Uterus (tissue), 4 donors: Measurements from ENCODE around the gene GMEB2. TPM values are rescaled to one million over a fixed set of nuclear protein-coding genes. Genes with fewer than 3 reads are reported as not detected.
"Not testable (repeated sequence)": the region's sequence is repeated elsewhere in the genome, so short reads cannot be mapped to it uniquely, and the experiment has no call there.

Experiments used
- DNase-seq, 2 donors: peaks; one replicate each; pipeline ENCODE4 v3.0.0-alpha.2; 2019 to 2020
- H3K27ac ChIP-seq, 2 donors: fragments of 200-600 bp; sonication (generic); 1 replicate in 1 of 2; 2 replicates in 1 of 2; pipeline ENCODE4 v1.5.1; 2016 to 2018
- H3K27me3 ChIP-seq, 2 donors: fragments of 200-600 bp; sonication (generic); one replicate each; pipeline ENCODE4 v1.5.1; 2018 to 2019; ENCODE audit warnings: control low read depth in 1 of 2
- H3K36me3 ChIP-seq, 2 donors: fragments of 200-600 bp; sonication (generic); one replicate each; pipeline ENCODE4 v1.5.1; 2019; ENCODE audit warnings: control low read depth in 1 of 2
- H3K4me1 ChIP-seq, 2 donors: fragments of 200-600 bp; sonication (generic); one replicate each; pipeline ENCODE4 v1.5.1; 2018 to 2019; ENCODE audit warnings: control low read depth in 1 of 2
- H3K4me3 ChIP-seq, 2 donors: fragments of 200-600 bp; sonication (generic); 1 replicate in 1 of 2; 2 replicates in 1 of 2; pipeline ENCODE4 v1.5.1; 2018 to 2019; ENCODE audit warnings: mild to moderate bottlenecking in 1 of 2
- H3K9me3 ChIP-seq, 2 donors: fragments of 200-600 bp; sonication (generic); one replicate each; pipeline ENCODE4 v1.5.1; 2019; ENCODE audit warnings: control low read depth in 1 of 2
- CTCF ChIP-seq, 4 experiments: fragments of 200-600 bp in 2 of 4; fragments of 450-650 bp in 2 of 4; sonication (generic) in 2 of 4; IDR thresholded peaks; one replicate each; pipeline ENCODE4 v1.5.1; 2016 to 2019; ENCODE audit warnings: antibody characterized with exemption in 4 of 4, mild to moderate bottlenecking in 2 of 4, moderate library complexity in 1 of 4
- POLR2A ChIP-seq, 2 donors: fragments of 450-650 bp; IDR thresholded peaks; one replicate each; pipeline ENCODE4 v1.6.1; 2016; ENCODE audit warnings: antibody characterized with exemption in 2 of 2, mild to moderate bottlenecking in 1 of 2, moderate library complexity in 1 of 2
- intact Hi-C: fragments of 100-400 bp; cut with DNase I; formaldehyde crosslinking; loops from one replicate; pipeline ENCODE4 v1.15.1; 2023; ENCODE audit warnings: low total_unique reads
- total RNA-seq, 4 donors: library from RNA; depleted of rRNA in 3 of 4; stranded (reverse); fragments of >200 nt in 3 of 4; gene quantifications; one replicate each; pipeline versions ENCODE4 v1.1.0 to v1.2.4, GENCODE V29; 2014 to 2023
- donor health status: DM: yes; HTN: yes; CAD: no.

The GMEB2 gene
- total RNA-seq, 4 donors from 2014 or later, result 2.1 to 24.8 (median 11.5) TPM

GRCh38 chr20:63663332-63664066 lies 36.6 kb upstream of the GMEB2 start:
- DNase-seq, result no peak
- Histone ChIP-seq H3K27me3 (no peaks in the 10 kb centered on the region), H3K9me3 (no peaks in the 10 kb centered on the region), H3K27ac (no peak overlapping the region), H3K4me3 (no peak overlapping the region), H3K36me3 (no peaks in the 10 kb centered on the region), H3K4me1 (peaks cover 0 to 5% of the 10 kb centered on the region in 2 donors)
- TF ChIP-seq POLR2A (IDR thresholded peaks at IDR 0.05) (no peak), CTCF (IDR thresholded peaks at IDR 0.05) (no peak)
- intact Hi-C loops, result no loop called here

GRCh38 chr20:63662813-63663189 lies 35.9 kb upstream of the GMEB2 start:
- Histone ChIP-seq H3K27me3 (no peaks in the 10 kb centered on the region), H3K36me3 (no peaks in the 10 kb centered on the region), H3K4me1 (peaks cover 0 to 5% of the 10 kb centered on the region in 2 donors), H3K9me3 (no peaks in the 10 kb centered on the region), H3K4me3 (no peak overlapping the region), H3K27ac (no peak overlapping the region)
- no peak for DNase-seq
- TF ChIP-seq POLR2A (IDR thresholded peaks at IDR 0.05) (no peak), CTCF (IDR thresholded peaks at IDR 0.05) (no peak)
- intact Hi-C loops, result no loop called here

- Histone ChIP-seq H3K27me3 (no peaks in the 10 kb centered on the region), H3K9me3 (no peaks in the 10 kb centered on the region), H3K36me3 (no peaks in the 10 kb centered on the region), H3K27ac (no peak overlapping the region), H3K4me3 (no peak overlapping the region), H3K4me1 (peaks cover 4 to 5% of the 10 kb centered on the region in 2 donors)
- TF ChIP-seq POLR2A (IDR thresholded peaks at IDR 0.05) (no peak), CTCF (IDR thresholded peaks at IDR 0.05) (no peak)
- DNase-seq, result no peak
- intact Hi-C loops, result no loop called here
Observed at GRCh38 chr20:63661959-63662812, 35.3 kb upstream of the GMEB2 start.

- TF ChIP-seq POLR2A (IDR thresholded peaks at IDR 0.05) (no peak), CTCF (IDR thresholded peaks at IDR 0.05) (no peak)
- Histone ChIP-seq H3K4me1 (peaks cover 5 to 6% of the 10 kb centered on the region in 2 donors), H3K36me3 (no peaks in the 10 kb centered on the region), H3K27me3 (no peaks in the 10 kb centered on the region), H3K4me3 (no peak overlapping the region), H3K27ac (no peak overlapping the region), H3K9me3 (no peaks in the 10 kb centered on the region)
- no peak for DNase-seq
- intact Hi-C loops, result no loop called here
Observed at GRCh38 chr20:63661108-63661507, 34.2 kb upstream of the GMEB2 start.

- H3K4me1 ChIP-seq, result peaks cover 5 to 6% of the 10 kb centered on the region in 2 donors
- no peaks in the 10 kb centered on the region for H3K36me3 ChIP-seq
- no peaks in the 10 kb centered on the region for H3K9me3 ChIP-seq
- intact Hi-C loops, result no loop called here
- no peaks in the 10 kb centered on the region for H3K27me3 ChIP-seq
- TF ChIP-seq CTCF (IDR thresholded peaks at IDR 0.05) (no peak), POLR2A (IDR thresholded peaks at IDR 0.05) (no peak)
- DNase-seq, result no peak
- H3K4me3 ChIP-seq, result no peak overlapping the region
- H3K27ac ChIP-seq, result no peak overlapping the region
Observed at GRCh38 chr20:63660622-63661021, 33.7 kb upstream of the GMEB2 start.

- H3K27me3 ChIP-seq, intact Hi-C loops: not testable (repeated sequence)
Observed at GRCh38 chr20:63660174-63660573, 33.3 kb upstream of the GMEB2 start.

More at GRCh38 chr20:63660174-63660573, 33.3 kb upstream of the GMEB2 start:
- not testable (repeated sequence) for H3K36me3 ChIP-seq, DNase-seq, H3K4me3 ChIP-seq, H3K4me1 ChIP-seq, H3K9me3 ChIP-seq, H3K27ac ChIP-seq
